ENCODE results near the gene SOX21.

Gene SOX21

DNA sequence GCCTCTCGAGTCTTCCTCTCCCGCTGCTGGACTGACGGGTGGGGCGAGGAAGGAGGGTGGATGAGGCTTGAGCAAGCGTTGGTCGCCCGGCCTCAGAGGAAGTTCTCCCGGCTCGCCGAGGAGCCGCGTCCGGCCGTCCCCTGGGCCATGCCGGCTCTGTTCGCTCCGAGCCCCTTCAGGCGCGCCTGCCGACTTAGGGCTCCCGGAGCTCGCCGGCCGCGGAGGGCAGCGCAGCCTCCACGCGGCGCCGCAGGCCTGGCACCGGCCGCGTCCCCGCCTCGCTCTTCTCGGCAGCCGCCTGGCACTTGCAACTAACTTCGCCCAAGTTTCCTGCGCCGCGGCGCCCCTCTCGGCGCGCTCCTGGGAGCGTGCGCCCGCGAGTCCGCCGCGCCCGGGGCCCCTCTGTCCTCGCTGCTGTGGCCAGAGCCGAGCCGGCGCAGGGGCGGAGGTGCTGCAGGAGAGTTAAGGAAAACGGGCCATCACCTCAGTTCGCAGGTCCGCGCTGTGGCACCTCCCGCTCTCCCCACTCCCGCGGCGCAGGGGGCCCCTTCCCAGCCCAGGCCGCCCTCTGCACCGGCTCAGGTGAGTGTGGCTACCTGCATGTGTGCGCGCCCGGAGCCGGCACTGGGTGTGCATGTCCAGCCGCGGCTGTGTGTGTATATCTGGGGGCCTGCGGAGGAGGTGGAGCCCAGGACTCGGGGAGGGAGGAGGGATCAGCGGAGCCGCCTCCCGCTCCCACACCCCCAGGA lies 641 bp upstream of the SOX21 start:
- TF ChIP-seq, protein P1, sequence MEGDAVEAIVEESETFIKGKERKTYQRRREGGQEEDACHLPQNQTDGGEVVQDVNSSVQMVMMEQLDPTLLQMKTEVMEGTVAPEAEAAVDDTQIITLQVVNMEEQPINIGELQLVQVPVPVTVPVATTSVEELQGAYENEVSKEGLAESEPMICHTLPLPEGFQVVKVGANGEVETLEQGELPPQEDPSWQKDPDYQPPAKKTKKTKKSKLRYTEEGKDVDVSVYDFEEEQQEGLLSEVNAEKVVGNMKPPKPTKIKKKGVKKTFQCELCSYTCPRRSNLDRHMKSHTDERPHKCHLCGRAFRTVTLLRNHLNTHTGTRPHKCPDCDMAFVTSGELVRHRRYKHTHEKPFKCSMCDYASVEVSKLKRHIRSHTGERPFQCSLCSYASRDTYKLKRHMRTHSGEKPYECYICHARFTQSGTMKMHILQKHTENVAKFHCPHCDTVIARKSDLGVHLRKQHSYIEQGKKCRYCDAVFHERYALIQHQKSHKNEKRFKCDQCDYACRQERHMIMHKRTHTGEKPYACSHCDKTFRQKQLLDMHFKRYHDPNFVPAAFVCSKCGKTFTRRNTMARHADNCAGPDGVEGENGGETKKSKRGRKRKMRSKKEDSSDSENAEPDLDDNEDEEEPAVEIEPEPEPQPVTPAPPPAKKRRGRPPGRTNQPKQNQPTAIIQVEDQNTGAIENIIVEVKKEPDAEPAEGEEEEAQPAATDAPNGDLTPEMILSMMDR (IDR thresholded peaks at IDR 0.05; ENCODE audit: low read depth, low read length): no peak
- DNase-seq (ENCODE audit: extremely low read depth, low read depth): peak; percentile 11

DNA sequence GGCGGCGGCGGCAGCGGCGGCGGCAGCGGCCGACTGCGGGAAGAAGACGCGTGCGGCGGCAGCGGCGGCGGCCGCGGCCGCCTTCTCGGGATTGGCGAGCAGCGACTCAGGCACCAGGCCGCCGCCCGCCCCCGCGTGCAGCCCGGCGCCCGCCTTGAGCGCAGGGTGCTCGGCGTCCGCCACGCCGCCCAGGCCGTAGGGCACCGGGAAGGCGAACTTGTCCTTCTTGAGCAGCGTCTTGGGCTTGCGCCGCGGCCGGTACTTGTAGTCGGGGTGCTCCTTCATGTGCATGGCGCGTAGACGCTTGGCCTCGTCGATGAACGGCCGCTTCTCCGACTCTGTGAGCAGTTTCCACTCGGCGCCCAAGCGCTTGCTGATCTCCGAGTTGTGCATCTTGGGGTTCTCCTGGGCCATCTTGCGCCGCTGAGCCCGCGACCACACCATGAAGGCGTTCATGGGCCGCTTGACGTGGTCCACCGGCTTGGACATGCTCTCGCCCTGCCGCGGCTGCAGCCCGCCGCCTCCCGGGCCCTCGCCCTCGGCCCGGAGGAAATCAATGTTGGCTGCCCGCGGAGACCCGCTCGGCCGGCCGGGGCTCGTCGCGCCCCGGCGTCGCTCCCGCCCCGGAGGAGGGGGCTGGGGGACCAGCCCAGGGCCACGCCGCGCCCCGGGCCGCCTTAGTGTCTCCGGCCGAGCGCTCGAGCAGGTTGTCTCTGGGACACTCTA lies 621 bp downstream of the SOX21 start:
- no peak for DNase-seq (ENCODE audit: extremely low read depth, low read depth)
- TF ChIP-seq, protein P1 (IDR thresholded peaks at IDR 0.05; ENCODE audit: low read depth, low read length): no peak

DNA sequence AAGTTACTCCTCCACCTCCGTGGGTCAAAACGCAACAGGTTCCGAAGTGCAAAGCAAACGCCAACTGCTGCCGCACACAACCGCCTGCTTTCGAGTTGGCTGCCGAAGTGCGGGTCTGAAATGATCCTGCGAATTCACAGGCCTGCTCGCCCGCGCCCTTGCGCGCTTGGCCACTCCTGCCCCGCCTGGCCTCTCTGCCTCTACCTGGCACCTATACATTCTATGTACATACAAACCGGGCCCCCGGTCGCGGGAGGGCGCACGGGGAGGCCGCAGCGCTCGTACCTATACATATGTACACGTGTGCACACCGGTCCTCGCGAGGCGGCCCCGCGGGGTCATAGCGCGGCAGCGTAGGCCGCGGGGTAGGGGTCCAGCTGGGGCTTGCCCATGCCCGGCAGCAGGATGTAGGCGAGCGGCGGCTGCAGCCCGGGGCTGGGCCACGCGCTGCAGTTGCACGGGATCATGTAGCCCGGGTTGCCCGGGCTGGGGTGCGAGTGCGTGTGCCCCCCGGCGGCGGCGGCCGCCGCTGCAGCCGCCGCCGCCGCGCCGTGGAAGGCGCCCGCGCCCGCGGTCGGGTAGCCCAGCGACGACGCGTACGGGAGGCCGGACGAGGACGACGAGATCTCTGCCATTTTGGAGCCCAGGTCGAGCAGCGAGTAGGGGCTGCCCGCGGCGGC lies 1.3 kb downstream of the SOX21 start:
- TF ChIP-seq, protein P1 (IDR thresholded peaks at IDR 0.05; ENCODE audit: low read depth, low read length): no peak
- DNase-seq (ENCODE audit: extremely low read depth, low read depth): no peak

DNA sequence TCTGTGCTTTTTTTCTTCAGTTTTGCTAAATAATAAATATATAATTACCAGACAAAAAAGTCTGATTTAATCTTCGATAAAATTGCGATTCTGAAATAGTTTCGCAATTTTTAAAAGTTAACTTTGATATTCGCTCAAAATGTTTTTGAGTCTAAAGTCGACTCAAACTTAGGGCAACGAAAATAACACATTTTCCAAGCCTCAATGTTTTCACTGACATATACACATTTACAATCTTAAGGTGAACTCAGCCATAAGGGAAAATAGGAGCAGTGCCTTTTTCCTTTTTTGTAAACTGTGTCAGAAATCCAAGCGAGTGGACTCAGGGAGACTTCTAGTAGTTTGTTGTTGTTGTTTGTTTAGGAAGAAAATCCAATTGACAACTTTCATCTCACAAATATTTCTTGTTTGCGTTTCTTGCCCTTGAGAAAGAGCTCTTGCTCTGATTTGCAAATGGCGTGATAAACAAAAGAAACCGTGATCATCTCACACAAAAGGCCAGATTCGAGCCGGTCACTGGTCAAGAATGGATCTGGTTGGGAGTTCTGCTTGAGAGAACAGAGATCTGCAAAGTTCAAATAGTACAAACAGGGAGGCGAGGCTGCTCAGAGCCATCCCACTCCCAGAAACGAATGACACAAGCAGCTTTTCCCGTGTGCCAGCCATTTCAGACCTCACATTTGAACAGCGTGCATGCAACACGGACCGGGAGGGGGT lies 2.1 kb downstream of the SOX21 start:
- TF ChIP-seq, protein P1 (IDR thresholded peaks at IDR 0.05; ENCODE audit: low read depth, low read length): no peak
- no peak for DNase-seq (ENCODE audit: extremely low read depth, low read depth)

DNA sequence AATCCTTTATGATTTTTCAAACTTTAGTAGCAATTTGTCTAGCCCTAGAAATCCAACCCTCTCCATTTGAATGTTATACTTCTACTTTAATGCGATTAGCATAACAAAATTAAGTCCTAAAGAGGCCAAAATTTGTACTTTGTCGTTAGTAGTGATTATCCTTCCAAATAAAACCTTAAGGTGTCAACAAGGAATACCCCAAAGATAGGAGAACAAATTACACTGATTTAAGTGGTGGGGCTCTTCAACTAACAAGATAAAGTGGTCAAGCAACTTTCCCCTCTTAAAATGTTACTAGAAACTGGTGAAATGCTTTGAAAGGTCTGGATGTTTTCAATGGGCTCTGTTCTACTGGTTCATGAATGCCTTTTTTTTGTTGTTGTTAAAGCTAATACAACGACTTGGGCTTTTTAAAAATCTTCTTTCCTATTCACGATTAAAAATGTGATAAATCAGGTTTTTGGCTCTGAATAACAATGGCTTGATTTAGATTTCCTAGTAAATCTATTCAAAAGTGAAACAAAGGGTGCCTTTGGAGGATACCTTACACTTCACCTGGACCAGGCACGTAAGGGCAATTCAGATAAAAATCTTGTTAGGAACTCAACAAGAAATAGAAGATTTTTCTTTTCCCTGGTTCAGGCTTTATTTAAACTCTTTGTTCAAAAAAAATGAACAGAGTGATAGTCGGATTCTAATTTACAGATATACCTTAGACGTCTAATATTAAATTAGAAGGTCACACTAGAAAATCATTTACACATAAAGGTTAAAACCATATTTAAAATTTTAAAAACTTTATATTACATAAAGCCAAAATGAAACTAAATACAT lies 3.1 kb downstream of the SOX21 start:
- DNase-seq (ENCODE audit: extremely low read depth, low read depth): no peak
- TF ChIP-seq, protein P1 (IDR thresholded peaks at IDR 0.05; ENCODE audit: low read depth, low read length): no peak

DNA sequence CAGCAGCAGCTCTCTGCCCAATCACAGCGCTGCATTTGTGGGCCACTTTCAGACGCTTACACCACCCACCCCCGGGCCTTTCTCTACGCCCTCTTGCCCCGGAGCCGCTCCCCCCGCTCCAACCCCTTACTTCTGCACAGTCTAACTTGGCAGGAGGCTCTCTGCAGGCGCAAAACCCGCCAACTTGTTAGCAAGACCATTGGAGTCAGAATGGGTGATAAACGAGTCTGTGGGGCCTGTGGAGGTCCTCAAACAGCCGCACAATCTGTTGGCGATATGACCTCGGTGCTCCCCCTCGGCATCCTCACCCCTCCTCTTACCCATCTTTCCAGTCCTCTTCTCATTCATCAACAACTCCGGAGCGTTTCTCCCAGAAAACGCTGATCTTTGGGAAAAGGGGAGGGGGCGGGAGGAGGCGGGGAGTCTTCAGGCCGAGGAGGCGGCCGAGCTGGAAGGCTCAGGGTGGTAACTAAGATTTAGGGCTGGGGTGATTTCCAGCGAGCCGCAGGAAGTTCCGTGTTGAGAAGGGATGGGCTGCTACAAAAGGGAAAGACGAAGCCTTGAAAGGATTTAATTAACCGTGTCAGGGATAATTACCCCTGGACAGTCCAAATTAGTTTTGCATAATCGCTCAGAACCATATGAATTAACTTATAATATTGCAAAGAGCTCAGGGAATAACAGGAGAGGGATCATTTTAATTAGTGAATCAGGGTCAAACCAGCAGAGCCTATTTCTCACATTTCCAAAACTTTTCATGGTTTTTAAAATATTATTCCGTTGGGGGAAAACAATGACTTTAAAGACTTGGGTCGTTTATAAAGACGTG lies 4.1 kb downstream of the SOX21 start:
- TF ChIP-seq, protein P1 (IDR thresholded peaks at IDR 0.05; ENCODE audit: low read depth, low read length): no peak
- no peak for DNase-seq (ENCODE audit: extremely low read depth, low read depth)
